OCI-LY1 (cell line): ENCODE results near the gene CDC7.

Experiments used
- CTCF ChIP-seq: fragments of 200-600 bp; sonication (generic), shearing (Covaris generic); IDR thresholded peaks from 2 replicates; pipeline ENCODE4 v1.5.1; 2017; ENCODE audit warnings: mild to moderate bottlenecking, antibody characterized with exemption, low read length, moderate library complexity, mixed read lengths
- EZH2 ChIP-seq: fragments of 200-600 bp; sonication (generic), shearing (Covaris generic); IDR thresholded peaks from 2 replicates; pipeline ENCODE4 v1.8.0; 2017; ENCODE audit warnings: borderline replicate concordance, mixed run types, mild to moderate bottlenecking, antibody characterized with exemption, low read length, moderate library complexity, mixed read lengths

- TF ChIP-seq CTCF, result no peak
- TF ChIP-seq EZH2, result no peak
Measured at GRCh38 chr1:91546876-91547275, 46.2 kb downstream of the CDC7 start.
